Adrenal gland (tissue), 5 donors: Measurements from ENCODE around the gene FKBP6.

ENCODE experiments used
- CTCF ChIP-seq, 6 experiments: fragments of 450-650 bp in 4 of 6; fragments of 200-600 bp in 2 of 6; sonication (generic) in 1 of 6; IDR thresholded peaks; 1 replicate in 5 of 6; 2 replicates in 1 of 6; pipeline versions ENCODE4 v1.5.1 to v1.8.0; 2016 to 2021; ENCODE audit warnings: antibody characterized with exemption in 6 of 6, mild to moderate bottlenecking in 2 of 6, moderate library complexity in 1 of 6
- POLR2A ChIP-seq, 2 donors: fragments of 450-650 bp; IDR thresholded peaks; one replicate each; pipeline ENCODE4 v1.6.1; 2017; ENCODE audit warnings: antibody characterized with exemption in 2 of 2, mild to moderate bottlenecking in 2 of 2, moderate library complexity in 1 of 2
- donor health status: DM: no; HTN: no; CAD: no.

GRCh38 chr7:73395538-73396503, 67.9 kb downstream of the FKBP6 start:
- TF ChIP-seq CTCF (IDR thresholded peaks at IDR 0.05) (no peak), POLR2A (IDR thresholded peaks at IDR 0.05) (no peak)
